IPS-11a (cell line): ENCODE measurements around the gene GRWD1.

Experiments
- H3K4me3 ChIP-seq: one replicate; pipeline ENCODE4 v1.5.1; 2013; ENCODE audit warnings: low read depth, low read length, control low read depth

Gene GRWD1

DNA sequence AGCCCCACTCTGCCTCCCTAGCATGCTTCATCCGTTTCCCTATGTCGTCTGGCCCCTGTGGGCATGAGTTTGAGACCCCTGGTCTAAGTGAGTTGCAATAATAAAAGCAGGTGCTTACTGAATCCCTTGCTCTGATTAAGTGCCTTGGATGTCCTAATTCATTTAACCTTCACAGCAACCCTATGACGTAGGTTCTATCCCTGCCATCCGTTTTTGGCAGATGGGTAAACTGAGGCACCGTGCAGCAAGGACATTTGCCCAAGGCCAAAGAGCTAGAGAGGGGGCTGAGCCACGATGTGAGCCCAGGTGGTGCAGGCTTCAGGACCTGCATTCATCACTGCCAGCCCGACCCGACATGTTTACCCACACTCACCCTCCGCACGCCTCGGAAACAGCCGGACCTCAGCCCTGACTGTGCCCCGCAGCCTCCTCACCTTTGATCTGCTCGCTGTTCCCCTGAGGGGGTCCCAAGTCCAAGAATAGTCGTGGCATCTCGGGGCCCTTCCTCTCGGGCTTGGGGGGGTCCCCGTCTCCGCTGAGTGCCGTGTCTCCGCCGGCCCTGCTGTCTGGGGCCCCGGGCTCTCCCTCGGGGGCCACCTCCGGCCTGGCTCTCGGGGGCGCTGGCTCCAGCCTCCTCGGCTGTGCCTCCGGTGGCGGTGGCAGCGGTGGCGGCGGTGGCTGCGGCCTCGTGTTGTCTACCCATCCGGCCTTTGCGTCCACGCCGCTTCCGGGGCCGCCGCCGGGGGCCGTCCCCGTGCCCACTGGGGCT lies 51.4 kb downstream of the GRWD1 start:
- H3K4me3 ChIP-seq: no peak overlapping the region

GRCh38 chr19:48497728-48498594 lies 52.2 kb downstream of the GRWD1 start:
- no peak overlapping the region for H3K4me3 ChIP-seq

- no peak overlapping the region for H3K4me3 ChIP-seq
Measured at GRCh38 chr19:48498595-48499311, 53.0 kb downstream of the GRWD1 start.

DNA sequence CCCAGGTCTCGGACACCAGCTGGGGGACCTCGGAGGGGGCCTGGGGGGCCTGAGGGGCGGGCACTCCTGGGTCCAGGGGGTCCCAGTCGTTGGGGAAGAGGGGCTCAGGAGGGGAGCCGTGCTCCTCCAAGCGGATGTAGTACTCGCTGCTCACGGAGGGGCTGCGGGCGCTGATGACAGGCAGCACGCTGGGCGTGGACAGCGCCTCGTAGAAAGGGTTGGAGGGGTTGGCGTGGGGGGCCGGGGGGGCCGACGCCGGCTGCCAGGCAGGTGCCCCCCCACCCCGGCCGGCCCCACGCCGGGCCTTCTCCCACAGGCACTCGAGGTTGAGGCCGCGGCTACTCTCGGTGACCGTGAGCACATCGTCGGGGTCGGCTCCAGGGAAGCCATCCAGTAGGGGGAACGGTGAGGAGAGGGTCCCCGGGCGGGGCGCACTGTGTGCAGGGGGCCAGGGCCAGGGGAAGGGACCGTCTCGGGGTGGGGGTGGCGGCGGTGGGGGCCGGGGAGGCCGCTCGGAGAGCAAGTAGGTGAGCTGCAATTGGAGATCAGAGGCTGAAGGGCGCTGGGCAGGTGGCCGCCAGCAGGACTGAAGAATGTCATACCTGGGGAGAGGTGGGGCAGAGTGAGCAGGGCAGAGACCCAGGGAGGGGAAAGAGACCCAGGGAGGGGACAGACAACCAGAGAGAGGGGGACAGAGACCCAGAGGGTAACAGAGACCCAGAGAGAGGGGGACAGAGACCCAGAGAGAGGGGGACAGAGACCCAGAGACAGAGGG lies 53.7 kb downstream of the GRWD1 start:
- no peak overlapping the region for H3K4me3 ChIP-seq

GRCh38 chr19:48500830-48501493 lies 55.2 kb downstream of the GRWD1 start:
- peak overlapping the region; percentile 53 for H3K4me3 ChIP-seq

GRCh38 chr19:48501494-48502349 lies 55.9 kb downstream of the GRWD1 start:
- peak overlapping the region; percentile 53 for H3K4me3 ChIP-seq

DNA sequence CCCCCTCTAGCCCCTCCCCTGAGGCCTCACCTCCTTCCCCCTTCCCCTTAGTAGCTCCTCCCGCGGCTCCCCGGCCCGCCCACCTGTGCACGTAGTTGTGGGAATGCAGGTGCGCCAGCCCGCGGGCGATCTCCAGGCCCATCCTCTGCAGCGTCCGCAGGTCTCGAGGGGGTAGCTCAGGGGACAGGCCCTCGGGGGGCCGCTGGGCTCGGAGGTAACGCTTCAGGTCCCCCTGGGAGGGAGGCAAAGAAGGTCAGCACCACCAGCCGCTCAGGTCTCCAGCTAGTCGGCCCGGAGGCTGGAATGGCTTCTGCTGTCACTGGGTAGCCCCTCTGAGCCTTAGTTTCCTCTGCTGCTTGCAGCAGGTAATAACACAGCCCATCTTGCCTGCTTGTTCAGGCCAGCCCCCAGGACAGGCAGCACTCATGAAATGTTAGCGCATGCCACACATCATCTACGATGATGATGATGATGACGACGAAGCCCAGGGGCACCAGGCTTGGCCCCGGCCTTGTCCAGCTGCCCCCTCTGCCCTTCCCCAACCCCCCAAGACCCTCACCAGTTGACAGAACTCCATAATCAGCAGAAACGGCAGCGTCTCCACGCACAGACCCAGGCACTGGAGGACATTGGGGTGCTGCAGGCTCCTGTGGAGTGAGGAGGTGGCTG lies 56.7 kb downstream of the GRWD1 start:
- H3K4me3 ChIP-seq: peak overlapping the region; percentile 2

DNA sequence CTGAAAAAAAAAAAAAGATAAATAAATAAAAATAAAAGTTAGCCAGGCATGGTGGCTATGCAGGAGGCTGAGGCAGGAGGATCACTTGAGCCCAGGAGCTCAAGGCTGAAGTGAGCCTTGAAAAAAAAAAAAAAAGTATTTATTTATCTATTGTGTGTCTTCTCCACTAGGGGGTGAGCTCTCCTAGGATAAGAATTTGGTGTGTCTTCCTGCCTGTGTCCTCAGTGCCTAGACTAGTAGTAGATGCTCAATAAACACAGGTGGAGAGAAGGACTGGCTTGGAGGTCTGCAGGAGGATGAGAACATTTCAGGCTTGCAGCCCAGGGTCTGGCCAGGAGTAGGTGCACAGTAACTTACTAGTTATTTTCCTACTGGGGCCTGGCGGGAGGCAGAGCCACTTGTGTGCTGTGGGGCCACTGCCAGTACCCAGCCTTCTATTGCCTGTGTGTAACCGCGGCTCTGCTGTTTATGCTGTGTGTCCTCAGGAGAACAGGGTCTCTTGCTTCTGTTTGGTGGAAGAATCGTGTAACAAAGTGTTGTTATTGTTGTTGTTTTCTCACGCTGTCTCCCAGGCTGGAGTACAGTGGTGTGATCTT lies 60.5 kb downstream of the GRWD1 start:
- H3K4me3 ChIP-seq: no peak overlapping the region
